Fibroblast of villous mesenchyme (primary cell): ENCODE data around the gene SPINK8. TPM values are rescaled to one million over a fixed set of nuclear protein-coding genes. Genes with fewer than 3 reads are reported as not detected.
"Not testable (repeated sequence)": the region's sequence is repeated elsewhere in the genome, so short reads cannot be mapped to it uniquely, and the experiment has no call there.

ENCODE experiments used
- DNase-seq: peaks from one replicate; pipeline ENCODE4 v3.0.0-alpha.2; 2010; ENCODE audit warnings: low read depth
- H3K4me3 ChIP-seq: 2 replicates; pipeline ENCODE4 v1.5.1; 2011; ENCODE audit warnings: low read depth, mild to moderate bottlenecking, low read length
- total RNA-seq: library from RNA; depleted of rRNA; stranded (reverse); fragments of >200 nt; gene quantifications from 2 replicates; pipeline ENCODE4 v1.2.3, GENCODE V29; 2012
- TF ChIP-seq, protein P1 (sequence below): IDR thresholded peaks from 2 replicates; pipeline ENCODE4 v1.5.1; 2012; ENCODE audit warnings: low read depth, mild to moderate bottlenecking, low read length; ENCODE audit not compliant: insufficient read depth

SPINK8 gene
- total RNA-seq, 1 donor, result not detected

DNA sequence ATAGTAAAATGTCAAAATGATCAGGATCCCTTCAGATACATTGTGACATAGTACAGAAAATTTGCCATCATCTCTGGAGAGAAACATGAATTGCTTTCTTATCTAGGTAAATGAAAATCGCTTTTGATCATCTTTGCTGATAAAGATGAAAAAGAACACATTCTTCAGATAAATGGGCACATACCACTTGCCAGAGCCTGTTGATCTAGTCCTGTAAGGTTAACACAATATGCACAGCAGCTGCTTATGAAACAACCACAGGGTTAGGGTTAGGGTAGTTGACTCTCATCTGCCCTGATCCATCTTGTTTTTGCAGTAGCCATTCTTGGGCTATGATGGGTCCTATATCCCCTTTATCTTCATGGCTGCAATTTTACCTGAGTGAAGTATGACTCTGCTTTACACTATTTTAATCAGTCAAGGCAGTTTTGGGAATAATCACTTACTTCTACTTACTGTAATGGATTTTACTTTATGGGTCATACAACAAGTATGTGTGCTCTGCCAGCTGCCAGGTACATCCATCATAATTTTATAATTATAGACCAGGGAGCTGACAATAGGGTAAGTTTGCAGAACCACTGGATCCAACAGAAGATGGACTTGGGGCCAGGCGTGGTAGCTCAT is 12.6 kb upstream of the SPINK8 start:
- TF ChIP-seq, protein P1, sequence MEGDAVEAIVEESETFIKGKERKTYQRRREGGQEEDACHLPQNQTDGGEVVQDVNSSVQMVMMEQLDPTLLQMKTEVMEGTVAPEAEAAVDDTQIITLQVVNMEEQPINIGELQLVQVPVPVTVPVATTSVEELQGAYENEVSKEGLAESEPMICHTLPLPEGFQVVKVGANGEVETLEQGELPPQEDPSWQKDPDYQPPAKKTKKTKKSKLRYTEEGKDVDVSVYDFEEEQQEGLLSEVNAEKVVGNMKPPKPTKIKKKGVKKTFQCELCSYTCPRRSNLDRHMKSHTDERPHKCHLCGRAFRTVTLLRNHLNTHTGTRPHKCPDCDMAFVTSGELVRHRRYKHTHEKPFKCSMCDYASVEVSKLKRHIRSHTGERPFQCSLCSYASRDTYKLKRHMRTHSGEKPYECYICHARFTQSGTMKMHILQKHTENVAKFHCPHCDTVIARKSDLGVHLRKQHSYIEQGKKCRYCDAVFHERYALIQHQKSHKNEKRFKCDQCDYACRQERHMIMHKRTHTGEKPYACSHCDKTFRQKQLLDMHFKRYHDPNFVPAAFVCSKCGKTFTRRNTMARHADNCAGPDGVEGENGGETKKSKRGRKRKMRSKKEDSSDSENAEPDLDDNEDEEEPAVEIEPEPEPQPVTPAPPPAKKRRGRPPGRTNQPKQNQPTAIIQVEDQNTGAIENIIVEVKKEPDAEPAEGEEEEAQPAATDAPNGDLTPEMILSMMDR, result no peak
- no peak for DNase-seq
- H3K4me3 ChIP-seq, result no peak overlapping the region

DNA sequence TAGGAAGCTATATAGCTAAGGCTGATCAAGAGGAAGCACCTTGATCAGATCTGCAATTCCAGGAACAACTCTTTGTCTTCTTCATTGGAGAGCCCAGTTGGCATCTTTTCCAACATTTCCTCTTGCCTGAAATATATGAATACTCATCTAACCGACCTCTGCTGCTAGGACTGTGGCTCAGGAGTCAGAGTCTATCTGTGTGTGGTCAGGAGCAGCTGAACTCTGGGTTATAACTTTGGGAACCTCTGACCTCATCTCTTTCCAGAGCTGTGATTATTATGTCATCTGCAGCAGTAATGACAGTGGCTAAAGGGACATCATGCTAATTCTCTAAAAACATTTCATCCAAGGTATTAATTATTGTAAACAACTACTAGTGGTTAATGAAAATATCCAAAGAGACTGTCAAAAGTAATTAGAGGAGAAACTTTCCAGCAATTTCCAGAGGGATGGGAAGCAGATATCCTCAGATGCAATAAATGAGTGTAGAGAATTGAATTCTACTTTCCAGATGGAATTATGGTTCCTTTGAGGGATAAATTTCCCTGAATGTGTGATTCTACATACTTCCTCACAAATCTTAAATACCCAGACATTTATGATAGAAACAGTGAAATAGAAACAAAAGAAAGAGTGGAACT is 11.5 kb upstream of the SPINK8 start:
- TF ChIP-seq, protein P1, result no peak
- H3K4me3 ChIP-seq, result no peak overlapping the region
- DNase-seq, result no peak

DNA sequence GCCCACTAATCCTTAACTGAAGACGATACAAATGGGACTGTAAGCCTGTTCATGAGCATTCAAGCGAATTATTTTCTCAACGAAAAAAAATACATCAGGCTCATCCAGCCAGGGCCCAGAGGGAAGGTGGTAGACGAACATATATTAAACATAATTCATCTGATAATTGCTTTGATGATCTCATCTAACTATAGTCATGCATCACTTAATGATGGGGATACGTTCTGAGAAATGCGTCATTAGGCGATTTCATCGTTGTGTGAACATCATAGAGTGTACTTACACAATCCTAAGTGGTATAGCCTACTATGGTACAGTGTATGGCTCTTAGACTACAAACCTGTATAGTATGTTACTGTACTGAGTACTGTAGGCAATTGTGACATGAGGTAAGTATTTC is 10.0 kb upstream of the SPINK8 start:
- no peak overlapping the region for H3K4me3 ChIP-seq
- TF ChIP-seq, protein P1, result no peak
- no peak for DNase-seq

DNA sequence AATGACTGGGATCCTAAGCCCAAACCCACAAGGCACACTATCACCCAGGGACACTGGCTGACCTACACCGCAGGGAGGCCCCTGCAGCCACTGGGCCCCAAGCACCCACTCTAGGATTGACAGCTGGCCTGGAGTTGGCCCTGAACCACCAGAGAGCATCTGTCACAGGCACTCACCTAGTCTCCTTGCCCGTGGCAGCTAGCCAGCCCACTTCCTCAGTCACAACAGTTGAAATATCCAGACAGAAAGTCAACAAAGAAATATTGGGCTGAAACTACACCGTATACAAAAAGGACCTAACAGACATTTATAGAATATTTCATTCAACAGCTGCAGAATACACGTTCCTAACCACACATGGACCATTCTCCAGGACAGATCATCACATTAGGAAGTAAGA is 5.2 kb upstream of the SPINK8 start:
- DNase-seq, result no peak
- no peak overlapping the region for H3K4me3 ChIP-seq
- TF ChIP-seq, protein P1, result no peak

DNA sequence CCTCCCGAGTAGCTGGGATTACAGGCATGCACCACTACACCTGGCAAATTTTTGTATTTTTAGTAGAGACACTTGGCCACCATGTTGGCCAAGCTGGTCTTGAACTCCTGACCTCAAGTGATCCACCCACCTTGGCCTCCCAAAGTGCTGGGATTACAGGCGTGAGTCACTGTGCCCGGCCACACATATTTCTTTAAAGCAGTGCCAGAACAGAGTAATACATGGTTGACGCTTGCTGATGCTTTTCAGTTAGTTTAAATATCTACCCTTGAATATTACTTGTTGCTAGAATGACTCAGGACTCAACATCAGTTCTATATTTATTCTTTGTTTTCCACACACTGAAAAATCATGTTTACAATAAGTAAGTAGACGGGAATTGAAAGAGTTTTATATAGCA is 4.1 kb upstream of the SPINK8 start:
- DNase-seq, H3K4me3 ChIP-seq: not testable (repeated sequence)

DNA sequence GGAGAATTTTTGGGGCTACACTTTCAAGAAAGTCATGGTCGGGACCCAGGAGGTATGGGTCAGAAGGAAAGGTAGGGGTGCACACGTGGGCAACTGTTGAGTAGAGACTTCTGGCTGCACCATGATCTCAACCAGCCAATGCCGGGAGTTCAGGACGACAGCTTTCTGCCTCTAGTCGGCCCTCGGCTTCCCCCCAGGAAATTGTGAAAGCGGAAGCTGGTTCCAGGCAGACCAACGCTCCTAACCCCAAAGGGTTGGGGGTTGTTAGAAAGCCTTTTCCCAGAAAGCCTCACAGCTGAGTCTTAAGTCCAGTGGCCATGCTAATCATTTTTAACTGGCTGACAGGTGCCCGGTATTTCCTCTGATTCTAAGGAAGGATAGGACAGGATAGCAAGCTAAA is 1.8 kb upstream of the SPINK8 start:
- not testable (repeated sequence) for H3K4me3 ChIP-seq, DNase-seq

DNA sequence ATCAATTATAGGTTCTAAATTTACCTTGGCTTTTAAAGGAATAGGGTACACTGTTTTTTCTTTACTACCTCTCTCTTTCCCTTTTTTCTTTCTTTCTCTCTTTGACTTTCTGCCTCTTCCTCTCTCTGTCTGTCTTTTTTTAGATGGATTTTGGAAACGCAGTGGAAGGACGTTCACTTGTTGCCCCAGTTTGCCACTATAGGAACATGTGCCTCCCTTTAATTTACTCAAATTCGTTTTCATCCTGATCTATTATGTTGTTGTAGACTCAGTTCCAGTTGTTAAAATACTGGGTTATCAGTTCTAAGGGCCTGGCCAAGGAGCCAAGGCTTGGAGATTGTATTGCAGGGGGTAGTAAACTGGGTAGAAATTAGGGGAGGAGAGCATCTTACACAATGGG is 1.1 kb upstream of the SPINK8 start:
- H3K4me3 ChIP-seq, result no peak overlapping the region
- TF ChIP-seq, protein P1, result no peak
- no peak for DNase-seq

DNA sequence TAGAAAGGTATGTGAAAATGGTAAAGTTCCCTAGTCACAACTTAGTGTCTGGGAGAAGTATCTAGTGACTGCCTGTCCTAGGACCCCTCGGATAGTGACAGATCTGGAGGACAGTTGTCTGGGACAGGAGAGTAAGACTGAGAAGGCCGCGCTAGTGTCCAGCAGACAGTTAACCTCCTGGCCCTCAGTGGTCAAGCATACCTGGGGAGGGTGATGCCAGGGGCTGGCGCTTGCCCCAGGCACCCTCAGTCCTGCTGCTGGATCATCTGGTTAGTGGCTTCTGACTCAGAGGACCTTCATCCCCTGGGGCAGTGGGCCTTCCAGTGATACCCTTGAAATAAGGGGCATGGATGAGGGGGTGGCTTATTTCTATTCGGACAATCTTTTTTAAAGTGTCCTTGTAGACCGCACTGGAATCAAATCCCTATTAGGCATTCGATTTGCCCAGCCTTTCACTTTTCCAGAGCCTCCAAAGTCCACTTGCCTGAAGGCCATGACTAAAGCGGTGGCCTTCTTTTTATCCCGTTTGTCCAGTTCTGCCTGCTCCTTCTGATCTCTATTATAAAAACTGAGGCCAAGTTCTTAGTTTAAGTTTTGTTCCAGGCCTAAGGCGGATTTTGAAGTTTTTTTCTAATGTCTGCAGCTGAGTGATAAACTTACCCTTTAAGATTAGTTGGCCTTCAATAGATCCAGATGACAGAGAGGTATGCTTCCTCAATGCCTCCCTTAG is 1.6 kb downstream of the SPINK8 start:
- not testable (repeated sequence) for DNase-seq, H3K4me3 ChIP-seq
